ENCODE data around the gene ZNRD2.

GRCh38 chr11:65611758-65612603, 41.7 kb downstream of the ZNRD2 start:
- no peak for TF ChIP-seq CTCF (IDR thresholded peaks at IDR 0.05 in 2 of 3, conservative IDR thresholded peaks at IDR 0.05 in 1 of 3; ENCODE audit: borderline replicate concordance in 1 of 3, insufficient read depth in 1 of 3, low read depth in 2 of 3, low read length in 2 of 3)
- TF ChIP-seq EZH2 (IDR thresholded peaks at IDR 0.05): no peak
- TF ChIP-seq POLR2AphosphoS5 (IDR thresholded peaks at IDR 0.05; ENCODE audit: low read depth, low read length): no peak
- TF ChIP-seq JUND (IDR thresholded peaks at IDR 0.05): no peak
- TF ChIP-seq REST (IDR thresholded peaks at IDR 0.05; ENCODE audit: low read depth): no peak
- TF ChIP-seq SP1 (IDR thresholded peaks at IDR 0.05; ENCODE audit: low read depth): no peak
- no peak for TF ChIP-seq EZH2phosphoT487 (IDR thresholded peaks at IDR 0.05; ENCODE audit: borderline replicate concordance)
